HepG2 (cell line): ENCODE data around the gene WDR37. TPM values are rescaled to one million over a fixed set of nuclear protein-coding genes. Genes with fewer than 3 reads are reported as not detected.

Experiments
- ATAC-seq: fragments of 200-7000 bp; cut with Tn5 transposase; 3 replicates; pipeline ENCODE4 v1.9.1; 2020; ENCODE audit warnings: mild to moderate bottlenecking, moderate library complexity
- BruUV-seq: library from RNA; stranded (reverse); fragments of 400-500 nt; replicated peaks from 2 replicates; lab custom pipeline; 2021; lab: Mats Ljungman, UMichigan
- CTCF ChIA-PET: fragments of 300-600 bp; formaldehyde crosslinking; extraction: SDS; loops from one replicate; lab custom pipeline; 2021; ENCODE audit warnings: low total read pairs, inconsistent platforms, low intra/inter-chr PET ratio; lab: Yijun Ruan, JAX
- POLR2A ChIA-PET: fragments of 350-600 bp; sonication (Branson Sonifier 250); formaldehyde crosslinking; loops from one replicate; lab custom pipeline; 2020; ENCODE audit warnings: antibody characterized with exemption, inconsistent platforms; lab: Yijun Ruan, JAX
- DNase-seq: peaks from one replicate; pipeline ENCODE4 v3.0.0-alpha.2; 2015; ENCODE audit warnings: low spot score
- FAIRE-seq: peaks from 3 replicates; lab custom pipeline; 2011; peaks lifted over from hg19 to GRCh38; lab: Jason Lieb, UNC
- H2AFZ ChIP-seq: one replicate; pipeline ENCODE4 v1.6.1; 2011; ENCODE audit warnings: low read length, inconsistent platforms
- H3K27ac ChIP-seq: fragments of 300-600 bp; 3 replicates; pipeline ENCODE4 v1.8.0; 2011; ENCODE audit warnings: mixed run types, mild to moderate bottlenecking, mixed read lengths, low read length, inconsistent platforms; ENCODE audit not compliant: insufficient read depth; ENCODE audit errors: extremely low read length
- H3K27me3 ChIP-seq, 2 experiments: fragments of 200-600 bp in 1 of 2; 2 replicates in 1 of 2; 3 replicates in 1 of 2; pipeline versions ENCODE4 v1.6.0 to v1.8.0; 2011; ENCODE audit warnings: low read length in 2 of 2, mild to moderate bottlenecking in 2 of 2, moderate library complexity in 2 of 2, inconsistent platforms in 1 of 2; ENCODE audit not compliant: insufficient read depth in 2 of 2, control insufficient read depth in 1 of 2
- H3K36me3 ChIP-seq, 2 experiments: fragments of 200-600 bp in 1 of 2; replicated peaks in 1 of 2; 2 replicates in 1 of 2; 3 replicates in 1 of 2; pipeline versions ENCODE4 v1.5.1 to v1.8.0; 2011; ENCODE audit warnings: low read length in 2 of 2, inconsistent platforms in 1 of 2; ENCODE audit not compliant: insufficient read depth in 2 of 2, control insufficient read depth in 1 of 2
- H3K4me1 ChIP-seq: 2 replicates; pipeline ENCODE4 v1.5.1; 2012; ENCODE audit warnings: low read length, inconsistent platforms; ENCODE audit not compliant: insufficient read depth
- H3K4me2 ChIP-seq: 2 replicates; pipeline ENCODE4 v1.6.0; 2011; ENCODE audit warnings: low read depth, low read length, inconsistent platforms
- H3K4me3 ChIP-seq, 3 experiments: fragments of 200-600 bp in 1 of 3; sonication (generic), shearing (Covaris generic) in 1 of 3; replicated peaks in 1 of 3; 2 replicates each; pipeline ENCODE4 v1.5.1; 2011 to 2016; ENCODE audit warnings: low read length in 3 of 3, inconsistent platforms in 2 of 3, low read depth in 2 of 3, mild to moderate bottlenecking in 2 of 3, control low read depth in 1 of 3, mixed read lengths in 1 of 3; ENCODE audit not compliant: insufficient read depth in 1 of 3
- H3K79me2 ChIP-seq: one replicate; pipeline ENCODE4 v1.6.1; 2011; ENCODE audit warnings: low read length, inconsistent platforms; ENCODE audit not compliant: insufficient read depth
- H3K9ac ChIP-seq: 2 replicates; pipeline ENCODE4 v1.6.0; 2011; ENCODE audit warnings: mild to moderate bottlenecking, low read depth, low read length, inconsistent platforms; ENCODE audit not compliant: insufficient read depth
- H3K9me3 ChIP-seq: 2 replicates; pipeline ENCODE4 v1.5.1; 2012; ENCODE audit warnings: mild to moderate bottlenecking, low read length
- H4K20me1 ChIP-seq: 2 replicates; pipeline ENCODE4 v1.6.0; 2011; ENCODE audit warnings: inconsistent platforms, mild to moderate bottlenecking, low read length, moderate library complexity; ENCODE audit not compliant: insufficient read depth
- CBX2 ChIP-seq, 2 experiments: fragments of 200-600 bp in 1 of 2; sonication (generic); formaldehyde crosslinking in 1 of 2; IDR thresholded peaks; 2 replicates each; pipeline versions ENCODE4 v1.7.0 to v1.8.1; 2018 to 2022; ENCODE audit warnings: low read depth in 2 of 2, low read length in 1 of 2, mild to moderate bottlenecking in 1 of 2, missing genetic modification reagents in 1 of 2
- MIER2 ChIP-seq: IDR thresholded peaks from 2 replicates; pipeline ENCODE4 v1.6.1; 2016; ENCODE audit warnings: missing biosample characterization, missing genetic modification reagents
- NPAS2 ChIP-seq: sonication (generic); formaldehyde crosslinking; IDR thresholded peaks from 2 replicates; pipeline ENCODE4 v1.8.0; 2022; ENCODE audit warnings: mild to moderate bottlenecking, missing genetic modification reagents, borderline replicate concordance
- SNRNP70 ChIP-seq: fragments of 200-400 bp; formaldehyde crosslinking; IDR thresholded peaks from 2 replicates; pipeline ENCODE4 v1.6.1; 2017; ENCODE audit warnings: mild to moderate bottlenecking, low read depth, low read length, moderate library complexity
- ZNF496 ChIP-seq: sonication (generic); formaldehyde crosslinking; IDR thresholded peaks from 2 replicates; pipeline ENCODE4 v1.8.1; 2023; ENCODE audit warnings: mild to moderate bottlenecking, moderate library complexity, missing genetic modification reagents; ENCODE audit not compliant: insufficient replicate concordance
- ZNF660 ChIP-seq: sonication (generic); formaldehyde crosslinking; IDR thresholded peaks from 2 replicates; pipeline ENCODE4 v1.5.1; 2020; ENCODE audit warnings: mild to moderate bottlenecking, low read depth, missing genetic modification reagents, borderline replicate concordance
- WGBS: methylation state at CpG from one replicate; pipeline ENCODE4 v1.1.6; 2017; ENCODE audit warnings: low lambda C conversion rate; 5-methylcytosine and 5-hydroxymethylcytosine counted together
- in situ Hi-C: cut with HindIII; loops from 2 replicates; pipeline ENCODE4 v1.10.0; 2017; ENCODE audit warnings: low pct_unique_long_range_greater_than_20kb; ENCODE audit not compliant: extremely low pct_ligation_motif_present
- intact Hi-C: fragments of 100-400 bp; cut with micrococcal nuclease; formaldehyde crosslinking; loops from one replicate; pipeline ENCODE4 v1.10.0; 2022; ENCODE audit not compliant: unreplicated experiment
- polyA plus RNA-seq, 8 experiments: library from polyadenylated mRNA; depleted of rRNA in 3 of 8; stranded (reverse) in 7 of 8; unstranded in 1 of 8; fragments of >200 nt; fragmentation: Illumina TruSeq in 4 of 8; extraction: Trizol in 4 of 8; gene quantifications; 2 replicates each; pipeline versions ENCODE4 v1.2.1 to v1.2.3, GENCODE V29; 2011 to 2016; ENCODE audit warnings: low read depth in 4 of 8, missing spikeins in 1 of 8, mixed read lengths in 1 of 8; ENCODE audit not compliant: insufficient read depth in 1 of 8
- total RNA-seq, 5 experiments: library from RNA; depleted of rRNA; stranded (reverse); fragments of >200 nt; fragmentation: Illumina TruSeq; extraction: Trizol; gene quantifications; 2 replicates each; pipeline ENCODE4 v1.2.3, GENCODE V29; 2016; ENCODE audit warnings: low read depth in 1 of 5
- TF ChIP-seq, protein P1 (sequence below), 2 experiments: fragments of 450-650 bp in 1 of 2; sonication (generic) in 1 of 2; formaldehyde crosslinking; IDR thresholded peaks; 2 replicates each; pipeline versions ENCODE4 v1.5.0 to v1.8.0; 2020 to 2022; ENCODE audit warnings: mild to moderate bottlenecking in 1 of 2, missing genetic modification reagents in 1 of 2
- TF ChIP-seq, protein P2 (sequence below): IDR thresholded peaks from 2 replicates; pipeline ENCODE4 v1.6.1; 2016; ENCODE audit warnings: control low read depth
- TF ChIP-seq, protein P3 (sequence below): IDR thresholded peaks from 2 replicates; pipeline ENCODE4 v1.6.1; 2012; ENCODE audit warnings: low read depth, low read length, improper control_type of control experiment

Gene WDR37
- total and polyA plus RNA-seq, 2 of the 13 experiments (the other 11 are each of a cell fraction or from before 2014, with no cell fraction given): 5.9 to 7.5 TPM

DNA sequence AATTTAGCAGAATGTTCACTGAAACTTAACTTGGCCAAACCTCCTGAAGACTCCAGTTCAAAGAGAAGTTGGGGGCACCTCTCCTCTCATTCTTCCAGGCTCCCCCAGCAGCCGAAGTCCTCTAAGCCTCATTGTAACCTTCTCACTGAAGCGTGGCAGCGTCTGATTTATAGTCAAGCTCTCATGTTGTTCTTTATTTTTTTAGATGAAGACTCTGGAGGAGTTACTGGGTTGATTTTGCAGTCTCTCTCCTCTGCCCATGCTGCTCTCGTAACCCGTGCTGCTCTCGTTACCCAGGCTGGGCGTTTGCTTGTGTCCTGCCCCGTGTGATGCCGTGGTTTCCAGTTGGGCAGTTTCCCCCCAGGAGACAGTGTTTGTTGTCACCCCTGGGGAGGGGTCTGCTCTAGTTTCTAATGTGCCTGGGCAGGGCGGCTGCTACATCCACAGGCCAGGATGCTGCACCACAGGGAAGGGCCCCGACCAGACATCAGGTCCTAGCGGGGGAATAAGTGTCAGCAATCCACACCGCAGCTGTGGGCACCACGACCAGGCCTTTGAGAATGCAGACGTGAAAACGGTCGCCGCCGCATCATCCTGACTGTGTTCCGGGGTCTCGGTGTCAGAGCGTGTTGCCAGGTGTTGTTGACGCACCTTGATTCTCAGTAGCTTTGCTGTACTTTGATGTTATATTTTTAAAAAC lies 65.2 kb downstream of the WDR37 start (continued):
- TF ChIP-seq MIER2 (CRISPR knock-in tag) (no peak), CBX2 (IDR thresholded peaks at IDR 0.05; ENCODE audit: low read depth, low read length) (no peak), CBX2 (CRISPR knock-in tag; IDR thresholded peaks at IDR 0.05; ENCODE audit: low read depth) (no peak), SNRNP70 (no peak), NPAS2 (CRISPR knock-in tag) (no peak), ZNF660 (CRISPR knock-in tag) (no peak)
- TF ChIP-seq, protein P1, sequence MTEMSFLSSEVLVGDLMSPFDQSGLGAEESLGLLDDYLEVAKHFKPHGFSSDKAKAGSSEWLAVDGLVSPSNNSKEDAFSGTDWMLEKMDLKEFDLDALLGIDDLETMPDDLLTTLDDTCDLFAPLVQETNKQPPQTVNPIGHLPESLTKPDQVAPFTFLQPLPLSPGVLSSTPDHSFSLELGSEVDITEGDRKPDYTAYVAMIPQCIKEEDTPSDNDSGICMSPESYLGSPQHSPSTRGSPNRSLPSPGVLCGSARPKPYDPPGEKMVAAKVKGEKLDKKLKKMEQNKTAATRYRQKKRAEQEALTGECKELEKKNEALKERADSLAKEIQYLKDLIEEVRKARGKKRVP (CRISPR knock-in tag; IDR thresholded peaks at IDR 0.05): no peak
- TF ChIP-seq, protein P2, sequence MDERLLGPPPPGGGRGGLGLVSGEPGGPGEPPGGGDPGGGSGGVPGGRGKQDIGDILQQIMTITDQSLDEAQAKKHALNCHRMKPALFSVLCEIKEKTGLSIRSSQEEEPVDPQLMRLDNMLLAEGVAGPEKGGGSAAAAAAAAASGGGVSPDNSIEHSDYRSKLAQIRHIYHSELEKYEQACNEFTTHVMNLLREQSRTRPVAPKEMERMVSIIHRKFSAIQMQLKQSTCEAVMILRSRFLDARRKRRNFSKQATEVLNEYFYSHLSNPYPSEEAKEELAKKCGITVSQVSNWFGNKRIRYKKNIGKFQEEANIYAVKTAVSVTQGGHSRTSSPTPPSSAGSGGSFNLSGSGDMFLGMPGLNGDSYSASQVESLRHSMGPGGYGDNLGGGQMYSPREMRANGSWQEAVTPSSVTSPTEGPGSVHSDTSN (CRISPR knock-in tag): no peak

DNA sequence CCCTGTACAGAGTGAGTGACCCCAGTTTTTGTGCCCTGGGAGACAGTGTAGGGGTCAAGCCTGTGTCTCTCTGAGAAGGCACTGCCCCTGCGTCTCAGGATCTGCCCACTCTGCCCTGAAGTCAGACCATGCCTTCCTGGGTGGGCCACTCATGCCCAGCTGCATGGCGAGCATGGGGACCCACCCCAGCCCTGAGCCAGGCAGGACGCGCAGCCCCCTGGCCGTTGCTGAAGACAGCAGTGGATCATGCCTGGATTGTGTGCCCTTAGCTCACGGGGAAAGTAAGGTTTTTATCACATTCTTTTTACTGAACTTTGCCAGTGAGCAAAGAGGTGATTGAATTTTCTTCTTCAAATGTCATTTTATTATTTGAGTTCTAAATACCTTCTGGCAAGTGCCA lies 66.2 kb downstream of the WDR37 start:
- 80% methylated on average over 3 of the region's 6 CpGs for WGBS
- no peak for FAIRE-seq

More for the DNA sequence above, 66.2 kb downstream of the WDR37 start:
- no peaks in the 10 kb centered on the region for H3K27me3 ChIP-seq
- no peak overlapping the region for H3K4me2 ChIP-seq
- intact Hi-C loops: no loop called here
- no peak for ATAC-seq
- H3K4me3 ChIP-seq: no peak overlapping the region
- peaks cover 19 to 69% of the 10 kb centered on the region in 2 experiments for H3K36me3 ChIP-seq
- DNase-seq: no peak
- no peak for TF ChIP-seq ZNF496
- TF ChIP-seq, protein P3, sequence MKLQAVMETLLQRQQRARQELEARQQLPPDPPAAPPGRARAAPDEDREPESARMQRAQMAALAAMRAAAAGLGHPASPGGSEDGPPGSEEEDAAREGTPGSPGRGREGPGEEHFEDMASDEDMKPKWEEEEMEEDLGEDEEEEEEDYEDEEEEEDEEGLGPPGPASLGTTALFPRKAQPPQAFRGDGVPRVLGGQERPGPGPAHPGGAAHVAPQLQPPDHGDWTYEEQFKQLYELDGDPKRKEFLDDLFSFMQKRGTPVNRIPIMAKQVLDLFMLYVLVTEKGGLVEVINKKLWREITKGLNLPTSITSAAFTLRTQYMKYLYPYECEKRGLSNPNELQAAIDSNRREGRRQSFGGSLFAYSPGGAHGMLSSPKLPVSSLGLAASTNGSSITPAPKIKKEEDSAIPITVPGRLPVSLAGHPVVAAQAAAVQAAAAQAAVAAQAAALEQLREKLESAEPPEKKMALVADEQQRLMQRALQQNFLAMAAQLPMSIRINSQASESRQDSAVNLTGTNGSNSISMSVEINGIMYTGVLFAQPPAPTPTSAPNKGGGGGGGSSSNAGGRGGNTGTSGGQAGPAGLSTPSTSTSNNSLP: no peak
- H3K79me2 ChIP-seq: no peaks in the 10 kb centered on the region
- H3K9ac ChIP-seq: no peak overlapping the region
- no peaks in the 10 kb centered on the region for H3K9me3 ChIP-seq
- CTCF ChIA-PET: no interaction called here
- BruUV-seq: no TSS peak
- in situ Hi-C loops: no loop called here
- POLR2A ChIA-PET: no interaction called here
- H3K27ac ChIP-seq: no peak overlapping the region
- H3K4me1 ChIP-seq: peaks cover 11% of the 10 kb centered on the region; the same call in 1 of the 2 replicates
- H4K20me1 ChIP-seq: no peaks in the 10 kb centered on the region
- no peak overlapping the region for H2AFZ ChIP-seq
